OCI-LY7 (cell line): ENCODE results near the gene EPHX1. TPM values are rescaled to one million over a fixed set of nuclear protein-coding genes. Genes with fewer than 3 reads are reported as not detected.

Source experiments
- BruUV-seq: library from RNA; stranded (reverse); fragments of 400-500 nt; replicated peaks from 2 replicates; lab custom pipeline; 2021; lab: Mats Ljungman, UMichigan
- CTCF ChIA-PET: fragments of 300-600 bp; sonication (Branson Sonifier 250); formaldehyde crosslinking; loops from one replicate; lab custom pipeline; 2022; ENCODE audit warnings: antibody characterized with exemption; ENCODE audit not compliant: unreplicated experiment; lab: Charles Lee
- POLR2A ChIA-PET: fragments of 300-600 bp; sonication (Branson Sonifier 250); formaldehyde crosslinking; loops from one replicate; lab custom pipeline; 2022; ENCODE audit warnings: antibody characterized with exemption; lab: Charles Lee
- DNase-seq: peaks from one replicate; pipeline ENCODE4 v3.0.0-alpha.2; 2015; ENCODE audit warnings: low spot score
- H2AFZ ChIP-seq: fragments of 200-600 bp; sonication (generic), shearing (Covaris generic); 2 replicates; pipeline ENCODE4 v1.6.1; 2014; ENCODE audit warnings: mild to moderate bottlenecking, antibody characterized with exemption, low read length, moderate library complexity
- H3K27ac ChIP-seq: fragments of 200-600 bp; sonication (generic); 2 replicates; pipeline ENCODE4 v1.5.1; 2014; ENCODE audit warnings: mixed run types, low read depth, mild to moderate bottlenecking, moderate library complexity, low read length, inconsistent platforms; ENCODE audit not compliant: poor library complexity, severe bottlenecking
- H3K36me3 ChIP-seq: fragments of 200-600 bp; sonication (generic); 2 replicates; pipeline ENCODE4 v1.6.1; 2014; ENCODE audit warnings: mild to moderate bottlenecking, antibody characterized with exemption, low read length, moderate library complexity, mixed read lengths; ENCODE audit not compliant: insufficient read depth
- H3K4me1 ChIP-seq: fragments of 200-600 bp; sonication (generic); 2 replicates; pipeline ENCODE4 v1.5.1; 2014; ENCODE audit warnings: mild to moderate bottlenecking, low read length; ENCODE audit not compliant: insufficient read depth, poor library complexity, severe bottlenecking
- H3K4me2 ChIP-seq: fragments of 200-600 bp; sonication (generic); 2 replicates; pipeline ENCODE4 v1.6.1; 2014; ENCODE audit warnings: mild to moderate bottlenecking, low read length
- H3K4me3 ChIP-seq: fragments of 200-600 bp; sonication (generic); 2 replicates; pipeline ENCODE4 v1.5.1; 2014; ENCODE audit warnings: mild to moderate bottlenecking, low read depth, low read length; ENCODE audit not compliant: poor library complexity, severe bottlenecking
- H3K79me2 ChIP-seq: fragments of 200-600 bp; sonication (generic); 2 replicates; pipeline ENCODE4 v1.6.1; 2016; ENCODE audit warnings: low read depth, mild to moderate bottlenecking, low read length, moderate library complexity, mixed read lengths; ENCODE audit not compliant: insufficient read depth
- H3K9me2 ChIP-seq: fragments of 200-600 bp; sonication (generic); 2 replicates; pipeline ENCODE4 v1.6.1; 2016; ENCODE audit warnings: mild to moderate bottlenecking, low read length, mixed read lengths; ENCODE audit not compliant: insufficient read depth
- H3K9me3 ChIP-seq: fragments of 200-600 bp; sonication (generic); 2 replicates; pipeline ENCODE4 v1.6.1; 2014; ENCODE audit warnings: mild to moderate bottlenecking, mixed run types, low read length, mixed read lengths
- H4K20me1 ChIP-seq: fragments of 200-600 bp; sonication (generic); 2 replicates; pipeline ENCODE4 v1.6.1; 2014; ENCODE audit warnings: mild to moderate bottlenecking, antibody characterized with exemption, low read length, moderate library complexity, mixed read lengths; ENCODE audit not compliant: insufficient read depth
- EZH2phosphoT487 ChIP-seq: fragments of 200-600 bp; sonication (generic); IDR thresholded peaks from 2 replicates; pipeline ENCODE4 v1.6.1; 2018; ENCODE audit warnings: low read depth, borderline replicate concordance, mild to moderate bottlenecking, mixed run types, antibody characterized with exemption, low read length, moderate library complexity, mixed read lengths
- intact Hi-C: fragments of 100-400 bp; cut with micrococcal nuclease; formaldehyde crosslinking; loops from one replicate; pipeline ENCODE4 v1.10.0; 2022; ENCODE audit not compliant: unreplicated experiment
- total RNA-seq, 2 experiments: library from RNA; depleted of rRNA in 1 of 2; stranded (reverse); fragments of >200 nt in 1 of 2; shearing (Covaris generic) in 1 of 2; gene quantifications; 2 replicates each; pipeline ENCODE4 v1.2.3, GENCODE V29; 2014 to 2022
- TF ChIP-seq, protein P1 (sequence below): fragments of 200-600 bp; sonication (generic); conservative IDR thresholded peaks from 2 replicates; pipeline ENCODE4 v1.5.1; 2014; ENCODE audit warnings: mild to moderate bottlenecking, antibody characterized with exemption, low read length, moderate library complexity, mixed read lengths

The EPHX1 gene
- total RNA-seq, 2 experiments from 2014 or later, result 0.44 to 1.3 TPM

DNA sequence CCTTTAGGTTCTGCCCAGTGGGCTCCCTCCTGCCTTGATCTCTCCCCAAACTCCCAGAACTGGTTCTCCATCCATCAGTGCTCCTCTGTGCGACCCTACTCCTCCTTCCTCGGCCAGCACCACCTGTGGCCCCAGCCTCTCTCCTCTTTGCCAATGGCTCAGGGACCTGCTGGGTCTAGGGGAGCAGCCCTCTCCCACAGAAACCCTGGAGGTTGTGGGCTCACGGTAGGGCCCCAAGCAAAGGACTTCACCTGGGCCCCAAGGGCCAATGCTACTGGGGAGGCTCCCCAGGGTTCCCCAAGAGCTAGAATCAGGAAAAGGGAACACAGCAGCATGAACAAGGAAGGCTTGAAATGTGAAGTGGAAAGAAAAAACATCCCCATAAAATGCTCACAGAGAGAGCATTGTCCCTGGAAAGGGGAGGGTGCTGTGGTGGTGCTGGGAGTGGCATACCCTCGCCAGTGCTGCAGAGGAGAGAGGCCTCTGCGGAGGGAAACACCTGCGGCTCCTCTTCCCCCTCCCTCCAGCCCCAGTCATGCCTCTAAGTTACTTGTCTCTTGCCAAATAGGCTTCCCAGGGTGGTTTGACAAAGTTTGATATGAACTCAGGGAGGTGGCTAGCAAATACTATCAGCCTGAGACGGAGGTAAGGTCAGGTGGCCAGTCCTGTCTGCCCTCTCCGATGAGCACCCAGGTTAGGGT is 69.7 kb downstream of the EPHX1 start:
- Histone ChIP-seq H3K4me1 (peaks cover 47% of the 10 kb centered on the region), H3K27ac (no peak overlapping the region), H3K9me3 (no peaks in the 10 kb centered on the region), H3K79me2 (no peaks in the 10 kb centered on the region), H3K9me2 (no peaks in the 10 kb centered on the region), H4K20me1 (no peaks in the 10 kb centered on the region), H3K36me3 (peaks cover 17% of the 10 kb centered on the region; the same call in 1 of the 2 replicates), H3K4me3 (peak overlapping the region; percentile 83), H3K4me2 (peak overlapping the region; percentile 96), H2AFZ (no peak overlapping the region)
- ChIA-PET CTCF (interaction anchor here (0.6 kb wide), 1 partner anchor 75 kb away, joined by 3 read pairs; no protein-coding TSS in a partner anchor), POLR2A (interaction anchor here (0.5 to 2.1 kb wide), 4 partner anchors 9 to 439 kb away, joined by 3 to 5 read pairs (median 4); no protein-coding TSS in a partner anchor)
- TF ChIP-seq, protein P1, sequence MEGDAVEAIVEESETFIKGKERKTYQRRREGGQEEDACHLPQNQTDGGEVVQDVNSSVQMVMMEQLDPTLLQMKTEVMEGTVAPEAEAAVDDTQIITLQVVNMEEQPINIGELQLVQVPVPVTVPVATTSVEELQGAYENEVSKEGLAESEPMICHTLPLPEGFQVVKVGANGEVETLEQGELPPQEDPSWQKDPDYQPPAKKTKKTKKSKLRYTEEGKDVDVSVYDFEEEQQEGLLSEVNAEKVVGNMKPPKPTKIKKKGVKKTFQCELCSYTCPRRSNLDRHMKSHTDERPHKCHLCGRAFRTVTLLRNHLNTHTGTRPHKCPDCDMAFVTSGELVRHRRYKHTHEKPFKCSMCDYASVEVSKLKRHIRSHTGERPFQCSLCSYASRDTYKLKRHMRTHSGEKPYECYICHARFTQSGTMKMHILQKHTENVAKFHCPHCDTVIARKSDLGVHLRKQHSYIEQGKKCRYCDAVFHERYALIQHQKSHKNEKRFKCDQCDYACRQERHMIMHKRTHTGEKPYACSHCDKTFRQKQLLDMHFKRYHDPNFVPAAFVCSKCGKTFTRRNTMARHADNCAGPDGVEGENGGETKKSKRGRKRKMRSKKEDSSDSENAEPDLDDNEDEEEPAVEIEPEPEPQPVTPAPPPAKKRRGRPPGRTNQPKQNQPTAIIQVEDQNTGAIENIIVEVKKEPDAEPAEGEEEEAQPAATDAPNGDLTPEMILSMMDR, result no peak
- TF ChIP-seq EZH2phosphoT487, result no peak
- BruUV-seq, result no TSS peak
- intact Hi-C loops, result loop anchor here (2.0 kb wide), 2 partner anchors 31 to 97 kb away; no protein-coding TSS in a partner anchor
- DNase-seq, result peak; percentile 45

DNA sequence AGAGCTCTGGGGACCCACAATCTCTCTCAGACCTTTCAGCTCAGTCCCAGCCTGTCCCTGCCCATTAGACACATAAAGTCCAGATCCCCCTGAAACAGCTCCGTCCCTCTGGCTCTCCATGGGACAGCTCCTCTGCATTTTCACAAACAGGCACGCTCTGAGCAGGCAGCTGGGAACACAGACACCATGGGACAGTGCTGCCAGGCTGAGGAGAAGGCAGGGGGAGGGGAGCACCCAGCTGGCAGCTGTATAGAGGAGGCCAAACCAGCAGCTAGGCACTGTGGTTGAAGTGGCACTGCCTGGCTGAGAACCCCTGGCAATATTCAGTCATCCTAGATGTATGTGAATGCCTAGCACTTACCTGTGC is 70.3 kb downstream of the EPHX1 start:
- POLR2A ChIA-PET, result interaction anchor here (0.5 to 2.1 kb wide), 7 partner anchors 8 to 439 kb away, joined by 3 to 6 read pairs (median 4); partner anchors contain the start of gene SRP9
- peaks cover 13% of the 10 kb centered on the region; the same call in 1 of the 2 replicates for H3K36me3 ChIP-seq
- no peaks in the 10 kb centered on the region for H3K9me2 ChIP-seq
- no peaks in the 10 kb centered on the region for H3K9me3 ChIP-seq
- H3K4me1 ChIP-seq, result peaks cover 47% of the 10 kb centered on the region
- no TSS peak for BruUV-seq
- no peaks in the 10 kb centered on the region for H3K79me2 ChIP-seq
- no peaks in the 10 kb centered on the region for H4K20me1 ChIP-seq
- peak overlapping the region; percentile 83 for H3K4me3 ChIP-seq
- intact Hi-C loops, result loop anchor here (2.0 kb wide), 2 partner anchors 31 to 97 kb away; no protein-coding TSS in a partner anchor
- H3K27ac ChIP-seq, result no peak overlapping the region
- no peak for DNase-seq
- peak overlapping the region; percentile 96 for H3K4me2 ChIP-seq
- no peak for TF ChIP-seq EZH2phosphoT487
- TF ChIP-seq, protein P1, result no peak
- no peak overlapping the region for H2AFZ ChIP-seq
- CTCF ChIA-PET, result interaction anchor here (0.6 to 1.3 kb wide), 2 partner anchors 60 to 74 kb away, joined by 3 to 4 read pairs; no protein-coding TSS in a partner anchor
